Measurements from ENCODE around the gene WASF2. TPM values are rescaled to one million over a fixed set of nuclear protein-coding genes. Genes with fewer than 3 reads are reported as not detected.

WASF2 gene
- total RNA-seq, 2 experiments from 2014 or later, result 108 to 111 TPM

- Mint-ChIP-seq H3K9me3 (no peaks in the 10 kb centered on the region), H3K36me3 (ENCODE audit: low read depth) (peaks cover 30% of the 10 kb centered on the region), H3K27me3 (no peaks in the 10 kb centered on the region), H3K4me3 (peak overlapping the region; percentile 97), H3K4me1 (ENCODE audit: low read depth) (peaks cover 63% of the 10 kb centered on the region), H3K27ac (peak overlapping the region; percentile 96)
- peak; percentile 15 for ATAC-seq
- no peak for TF ChIP-seq CTCF (IDR thresholded peaks at IDR 0.05)
- POLR2A ChIA-PET, result interaction anchor here (0.6 to 3.5 kb wide), 25 partner anchors 9 to 1440 kb away, joined by 3 to 12 read pairs (median 4); partner anchors contain the start of gene WASF2
- intact Hi-C loops (cut with micrococcal nuclease), result loop anchor here (5.0 to 10.0 kb wide), 4 partner anchors 34 to 143 kb away; no protein-coding TSS in a partner anchor
- CTCF ChIA-PET, result interaction anchor here (0.6 to 9.8 kb wide), 7 partner anchors 35 to 126 kb away, joined by 3 to 54 read pairs (median 3); partner anchors contain the start of gene AHDC1
- peak; percentile 84 for DNase-seq
Measured at GRCh38 chr1:27521336-27521831, 31.4 kb upstream of the WASF2 start.

GRCh38 chr1:27520651-27521050 is 30.7 kb upstream of the WASF2 start:
- intact Hi-C loops (cut with micrococcal nuclease), result loop anchor here (5.0 to 10.0 kb wide), 4 partner anchors 33 to 144 kb away; no protein-coding TSS in a partner anchor
- CTCF ChIA-PET, result interaction anchor here (0.6 to 9.8 kb wide), 6 partner anchors 36 to 125 kb away, joined by 3 to 54 read pairs (median 3); partner anchors contain the start of gene AHDC1
- ATAC-seq (no peak), DNase-seq (no peak)
- H3K9me3 Mint-ChIP-seq, result no peaks in the 10 kb centered on the region
- POLR2A ChIA-PET, result interaction anchor here (0.6 to 3.5 kb wide), 12 partner anchors 11 to 177 kb away, joined by 3 to 12 read pairs (median 3); partner anchors contain the start of gene WASF2
- peaks cover 24% of the 10 kb centered on the region for H3K36me3 Mint-ChIP-seq (ENCODE audit: low read depth)
- H3K27ac Mint-ChIP-seq, result peak overlapping the region; percentile 96
- H3K4me3 Mint-ChIP-seq, result peak overlapping the region; percentile 97
- TF ChIP-seq CTCF (IDR thresholded peaks at IDR 0.05), result no peak
- no peaks in the 10 kb centered on the region for H3K27me3 Mint-ChIP-seq
- peaks cover 55% of the 10 kb centered on the region for H3K4me1 Mint-ChIP-seq (ENCODE audit: low read depth)

GRCh38 chr1:27519331-27520258 is 29.6 kb upstream of the WASF2 start:
- Mint-ChIP-seq H3K4me3 (no peak overlapping the region), H3K27ac (peak overlapping the region; percentile 96), H3K9me3 (no peaks in the 10 kb centered on the region), H3K27me3 (no peaks in the 10 kb centered on the region), H3K4me1 (ENCODE audit: low read depth) (peaks cover 49% of the 10 kb centered on the region), H3K36me3 (ENCODE audit: low read depth) (peaks cover 19% of the 10 kb centered on the region)
- intact Hi-C loops (cut with micrococcal nuclease), result loop anchor here (5.0 to 10.0 kb wide), 4 partner anchors 32 to 145 kb away; no protein-coding TSS in a partner anchor
- ATAC-seq (no peak), DNase-seq (no peak)
- TF ChIP-seq CTCF (IDR thresholded peaks at IDR 0.05), result no peak
- POLR2A ChIA-PET, result interaction anchor here (0.7 to 1.3 kb wide), 2 partner anchors 29 to 117 kb away, joined by 3 to 7 read pairs; partner anchors contain the start of gene WASF2
- CTCF ChIA-PET, result interaction anchor here (9.8 kb wide), 1 partner anchor 86 kb away, joined by 54 read pairs; the partner anchor contains the start of gene AHDC1

GRCh38 chr1:27518808-27519207 is 28.8 kb upstream of the WASF2 start:
- Mint-ChIP-seq H3K36me3 (ENCODE audit: low read depth) (peaks cover 15% of the 10 kb centered on the region), H3K4me3 (no peak overlapping the region), H3K4me1 (ENCODE audit: low read depth) (peaks cover 42% of the 10 kb centered on the region), H3K27ac (peak overlapping the region; percentile 45), H3K27me3 (no peaks in the 10 kb centered on the region), H3K9me3 (no peaks in the 10 kb centered on the region)
- ChIA-PET POLR2A (interaction anchor here (0.7 to 1.3 kb wide), 2 partner anchors 29 to 116 kb away, joined by 3 to 7 read pairs; partner anchors contain the start of gene WASF2), CTCF (interaction anchor here (9.8 kb wide), 1 partner anchor 87 kb away, joined by 54 read pairs; the partner anchor contains the start of gene AHDC1)
- DNase-seq (no peak), ATAC-seq (no peak)
- intact Hi-C loops (cut with micrococcal nuclease), result no loop called here
- TF ChIP-seq CTCF (IDR thresholded peaks at IDR 0.05), result no peak

Data from activated CD8-positive, alpha-beta T cell treated with anti-CD3 and anti-CD28 coated beads for 36 hours (primary cell).